Astrocyte (in vitro differentiated cells and primary cell): ENCODE data around the gene CCDC196.

Source experiments
- CTCF ChIP-seq: IDR thresholded peaks from 2 replicates; pipeline ENCODE4 v1.5.1; 2011; ENCODE audit warnings: low read depth, mild to moderate bottlenecking, inconsistent platforms, low read length, moderate library complexity; ENCODE audit not compliant: insufficient read depth
- EZH2 ChIP-seq: IDR thresholded peaks from 2 replicates; pipeline ENCODE4 v1.6.1; 2012; ENCODE audit warnings: mild to moderate bottlenecking, low read length, inconsistent platforms; ENCODE audit not compliant: insufficient read depth

GRCh38 chr14:66459603-66460002 lies 26.6 kb upstream of the CCDC196 start:
- no peak for TF ChIP-seq CTCF
- no peak for TF ChIP-seq EZH2
